Measurements from ENCODE around the gene KCTD5. TPM values are rescaled to one million over a fixed set of nuclear protein-coding genes. Genes with fewer than 3 reads are reported as not detected.

The KCTD5 gene
- total RNA-seq, 1 donor, result 25.0 TPM

GRCh38 chr16:2745961-2746360 is 63.6 kb downstream of the KCTD5 start:
- TF ChIP-seq, protein P1, sequence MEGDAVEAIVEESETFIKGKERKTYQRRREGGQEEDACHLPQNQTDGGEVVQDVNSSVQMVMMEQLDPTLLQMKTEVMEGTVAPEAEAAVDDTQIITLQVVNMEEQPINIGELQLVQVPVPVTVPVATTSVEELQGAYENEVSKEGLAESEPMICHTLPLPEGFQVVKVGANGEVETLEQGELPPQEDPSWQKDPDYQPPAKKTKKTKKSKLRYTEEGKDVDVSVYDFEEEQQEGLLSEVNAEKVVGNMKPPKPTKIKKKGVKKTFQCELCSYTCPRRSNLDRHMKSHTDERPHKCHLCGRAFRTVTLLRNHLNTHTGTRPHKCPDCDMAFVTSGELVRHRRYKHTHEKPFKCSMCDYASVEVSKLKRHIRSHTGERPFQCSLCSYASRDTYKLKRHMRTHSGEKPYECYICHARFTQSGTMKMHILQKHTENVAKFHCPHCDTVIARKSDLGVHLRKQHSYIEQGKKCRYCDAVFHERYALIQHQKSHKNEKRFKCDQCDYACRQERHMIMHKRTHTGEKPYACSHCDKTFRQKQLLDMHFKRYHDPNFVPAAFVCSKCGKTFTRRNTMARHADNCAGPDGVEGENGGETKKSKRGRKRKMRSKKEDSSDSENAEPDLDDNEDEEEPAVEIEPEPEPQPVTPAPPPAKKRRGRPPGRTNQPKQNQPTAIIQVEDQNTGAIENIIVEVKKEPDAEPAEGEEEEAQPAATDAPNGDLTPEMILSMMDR (IDR thresholded peaks at IDR 0.05; ENCODE audit: insufficient read depth, low read depth, low read length), result no peak
- H3K4me3 ChIP-seq (ENCODE audit: low read depth, low read length), result no peak overlapping the region
- no peak for DNase-seq (ENCODE audit: low read depth)

- TF ChIP-seq, protein P1 (IDR thresholded peaks at IDR 0.05; ENCODE audit: insufficient read depth, low read depth, low read length), result no peak
- DNase-seq (ENCODE audit: low read depth), result no peak
- no peak overlapping the region for H3K4me3 ChIP-seq (ENCODE audit: low read depth, low read length)
Observed at GRCh38 chr16:2748757-2749455, 66.6 kb downstream of the KCTD5 start.

DNA sequence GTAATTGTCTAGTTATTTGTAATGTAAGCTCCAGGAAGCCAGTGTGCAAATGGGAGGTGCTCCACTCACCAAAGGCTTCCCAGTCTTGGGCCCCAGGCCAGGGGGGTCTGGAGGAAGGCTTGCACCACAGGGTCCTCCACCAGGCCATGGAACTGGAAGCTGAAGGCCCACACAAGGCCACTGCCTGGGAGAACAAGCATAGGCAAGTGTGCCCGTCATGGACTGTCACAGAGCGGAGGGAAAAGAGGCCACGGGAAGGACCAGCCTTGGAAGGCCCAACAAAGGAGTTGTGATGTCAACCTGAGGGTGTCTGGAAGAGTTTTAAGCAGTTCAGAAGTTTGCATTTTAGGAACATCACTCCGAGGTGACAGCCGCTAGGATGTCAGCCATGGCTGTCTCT is 67.2 kb downstream of the KCTD5 start:
- no peak for DNase-seq (ENCODE audit: low read depth)
- TF ChIP-seq, protein P1 (IDR thresholded peaks at IDR 0.05; ENCODE audit: insufficient read depth, low read depth, low read length), result no peak

DNA sequence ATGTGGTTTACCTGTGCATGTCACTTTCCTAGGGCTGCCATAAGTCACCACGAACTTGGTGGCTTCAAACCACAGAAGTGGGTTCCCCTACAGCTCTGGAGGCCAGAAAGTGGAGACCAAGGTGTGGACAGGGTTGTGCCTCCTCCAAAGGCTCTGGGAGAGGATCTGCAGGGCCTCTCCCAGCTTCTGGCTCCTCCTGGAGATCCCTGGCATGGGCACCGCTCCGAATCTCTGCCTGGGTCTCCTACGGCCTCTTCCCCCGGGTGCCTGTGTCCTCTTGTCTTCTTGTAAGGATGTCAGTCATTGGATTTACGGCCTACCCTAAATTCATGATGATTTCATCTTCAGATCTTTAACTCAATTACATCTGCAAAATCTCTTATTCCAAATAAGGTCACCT is 67.6 kb downstream of the KCTD5 start:
- no peak for DNase-seq (ENCODE audit: low read depth)
- TF ChIP-seq, protein P1 (IDR thresholded peaks at IDR 0.05; ENCODE audit: insufficient read depth, low read depth, low read length), result no peak
- H3K4me3 ChIP-seq (ENCODE audit: low read depth, low read length), result no peak overlapping the region

More for the DNA sequence above, 67.2 kb downstream of the KCTD5 start:
- H3K4me3 ChIP-seq (ENCODE audit: low read depth, low read length), result no peak overlapping the region

GRCh38 chr16:2751577-2752034 is 69.3 kb downstream of the KCTD5 start:
- TF ChIP-seq, protein P1 (IDR thresholded peaks at IDR 0.05; ENCODE audit: insufficient read depth, low read depth, low read length), result no peak
- H3K4me3 ChIP-seq (ENCODE audit: low read depth, low read length), result peak overlapping the region; percentile 74
- no peak for DNase-seq (ENCODE audit: low read depth)

DNA sequence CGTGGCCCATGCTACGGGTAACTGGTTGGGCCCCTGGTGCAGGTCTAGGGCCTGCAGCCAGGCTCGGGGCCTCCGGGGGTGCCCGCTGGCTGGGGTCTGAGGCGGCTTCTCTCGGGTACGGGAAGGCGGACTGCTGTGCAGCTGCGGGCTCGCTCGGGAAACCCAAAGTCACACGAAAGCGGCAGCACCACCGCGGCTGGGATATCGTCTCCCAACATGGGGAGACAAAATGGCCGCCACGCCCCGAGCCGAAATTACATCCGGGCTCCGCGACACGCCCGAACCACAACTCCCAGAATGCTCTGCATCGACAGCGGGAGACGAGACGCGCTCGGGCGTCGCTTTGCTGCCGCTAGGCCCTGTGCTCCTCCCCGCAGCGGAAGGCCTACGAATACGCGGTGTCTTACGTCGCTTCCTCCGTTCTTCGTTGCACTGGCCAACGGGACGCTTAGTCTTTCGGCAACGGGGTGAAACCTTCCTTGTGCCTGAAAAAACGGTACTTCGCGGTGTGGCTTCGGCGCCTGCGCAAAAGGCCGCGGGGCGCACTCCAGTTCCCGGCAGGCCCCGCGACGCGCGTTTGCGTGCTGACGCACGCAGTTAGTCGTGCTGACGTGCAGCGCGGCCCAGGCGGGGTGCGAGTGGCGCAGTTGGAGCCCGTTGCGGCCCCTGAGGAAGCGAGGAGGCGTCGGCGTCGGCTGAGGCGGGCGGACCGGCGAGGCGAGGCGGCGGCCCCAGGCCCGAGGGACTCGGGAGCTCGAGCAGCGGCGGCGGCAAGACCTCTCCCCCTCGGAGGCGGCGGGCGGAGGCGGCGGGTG is 69.9 kb downstream of the KCTD5 start, which contains the start of gene SRRM2:
Gene SRRM2 (plus strand): TSS at position 604 of the 815 bp plus-strand sequence. CDS start 3,727 bp downstream, outside the sequence.
- DNase-seq (ENCODE audit: low read depth), result peak; percentile 97
- TF ChIP-seq, protein P1 (IDR thresholded peaks at IDR 0.05; ENCODE audit: insufficient read depth, low read depth, low read length), result no peak
- peak within 1 kb of the TSS; percentile 74 for H3K4me3 ChIP-seq (ENCODE audit: low read depth, low read length)
